ENCODE measurements around the gene PNMA3.
"Not testable (repeated sequence)": the region's sequence is repeated elsewhere in the genome, so short reads cannot be mapped to it uniquely, and the experiment has no call there.

The PNMA3 gene

GRCh38 chrX:153055871-153056749 is at the start of gene PNMA3:
TSS of gene PNMA3 (plus strand) at chrX:153056470. CDS start at chrX:153057056, 586 bp downstream.
- DNase-seq, result no peak

GRCh38 chrX:153017174-153017573 is 39.1 kb upstream of the PNMA3 start:
- not testable (repeated sequence) for DNase-seq

- no peak for DNase-seq
Measured at GRCh38 chrX:153019166-153019565, 37.1 kb upstream of the PNMA3 start.

GRCh38 chrX:153026501-153026900 is 29.8 kb upstream of the PNMA3 start:
- DNase-seq, result not testable (repeated sequence)

GRCh38 chrX:153028487-153028886 is 27.8 kb upstream of the PNMA3 start:
- not testable (repeated sequence) for DNase-seq

GRCh38 chrX:153029162-153029561 is 27.1 kb upstream of the PNMA3 start:
- DNase-seq, result no peak

- no peak for DNase-seq
Measured at GRCh38 chrX:153029875-153030274, 26.4 kb upstream of the PNMA3 start.

- no peak for DNase-seq
Measured at GRCh38 chrX:153030801-153031200, 25.5 kb upstream of the PNMA3 start.

- peak; percentile 30 to 64 for DNase-seq
Measured at GRCh38 chrX:153032397-153033118, 23.7 kb upstream of the PNMA3 start.

GRCh38 chrX:153049093-153049492 is 7.2 kb upstream of the PNMA3 start:
- no peak for DNase-seq

GRCh38 chrX:153052534-153052933 is 3.7 kb upstream of the PNMA3 start:
- no peak for DNase-seq

- no peak for DNase-seq
Measured at GRCh38 chrX:153057281-153057680, 1.0 kb downstream of the PNMA3 start.

GRCh38 chrX:153059191-153060094 is 3.2 kb downstream of the PNMA3 start:
- DNase-seq, result no peak

GRCh38 chrX:153060095-153060445 is 3.8 kb downstream of the PNMA3 start:
- no peak for DNase-seq

GRCh38 chrX:153061732-153062131 is 5.5 kb downstream of the PNMA3 start:
- no peak for DNase-seq

GRCh38 chrX:153063315-153063714 is 7.0 kb downstream of the PNMA3 start:
- DNase-seq, result no peak

- no peak for DNase-seq
Measured at GRCh38 chrX:153064061-153064460, 7.8 kb downstream of the PNMA3 start.

- DNase-seq, result no peak
Measured at GRCh38 chrX:153065389-153065788, 9.1 kb downstream of the PNMA3 start.

GRCh38 chrX:153066402-153066801 is 10.1 kb downstream of the PNMA3 start:
- DNase-seq, result not testable (repeated sequence)

- not testable (repeated sequence) for DNase-seq
Measured at GRCh38 chrX:153071909-153072583, 15.8 kb downstream of the PNMA3 start, which contains the start of gene PNMA6A. TSS of gene PNMA6A (plus strand) at chrX:153072454. CDS start at chrX:153073063, 609 bp downstream.

- not testable (repeated sequence) for DNase-seq
Measured at GRCh38 chrX:153073331-153073730, 17.1 kb downstream of the PNMA3 start.

GRCh38 chrX:153074262-153074899 is 18.1 kb downstream of the PNMA3 start:
- DNase-seq, result no peak

All from stimulated activated CD4-positive, alpha-beta T cell treated with anti-CD3 and anti-CD28 coated beads, Interleukin-4, amount 100 ng/mL, for 4 hours (primary cell).